ENCODE data around the gene MSI1. TPM values are rescaled to one million over a fixed set of nuclear protein-coding genes. Genes with fewer than 3 reads are reported as not detected.
"Not testable (repeated sequence)": the region's sequence is repeated elsewhere in the genome, so short reads cannot be mapped to it uniquely, and the experiment has no call there.

MSI1 gene
- total RNA-seq, 1 donor from 2014 or later = 0.11 TPM

GRCh38 chr12:120343692-120344091, 25.3 kb downstream of the MSI1 start:
- intact Hi-C loops (cut with DNase I) = no loop called here
- Histone ChIP-seq H3K9me3 (no peaks in the 10 kb centered on the region), H3K4me3 (no peak overlapping the region), H3K4me1 (no peaks in the 10 kb centered on the region), H3K27me3 (no peaks in the 10 kb centered on the region), H3K36me3 (no peaks in the 10 kb centered on the region), H3K27ac (no peak overlapping the region)
- no peak for DNase-seq (ENCODE audit: low spot score in 2 of 2)
- TF ChIP-seq CTCF (IDR thresholded peaks at IDR 0.05) = no peak

- no peak for DNase-seq (ENCODE audit: low spot score in 2 of 2)
- H3K4me3 ChIP-seq = no peak overlapping the region
- no peaks in the 10 kb centered on the region for H3K36me3 ChIP-seq
- intact Hi-C loops (cut with DNase I) = no loop called here
- no peaks in the 10 kb centered on the region for H3K27me3 ChIP-seq
- H3K9me3 ChIP-seq = no peaks in the 10 kb centered on the region
- no peak overlapping the region for H3K27ac ChIP-seq
- TF ChIP-seq CTCF (IDR thresholded peaks at IDR 0.05) = no peak
- no peaks in the 10 kb centered on the region for H3K4me1 ChIP-seq
Observed at GRCh38 chr12:120343039-120343537, 25.9 kb downstream of the MSI1 start.

- TF ChIP-seq CTCF (IDR thresholded peaks at IDR 0.05) = no peak
- no peak overlapping the region for H3K4me3 ChIP-seq
- no peak overlapping the region for H3K27ac ChIP-seq
- H3K27me3 ChIP-seq = no peaks in the 10 kb centered on the region
- no peaks in the 10 kb centered on the region for H3K9me3 ChIP-seq
- intact Hi-C loops (cut with DNase I) = no loop called here
- H3K36me3 ChIP-seq = no peaks in the 10 kb centered on the region
- no peak for DNase-seq (ENCODE audit: low spot score in 2 of 2)
- no peaks in the 10 kb centered on the region for H3K4me1 ChIP-seq
Observed at GRCh38 chr12:120342175-120343038, 26.6 kb downstream of the MSI1 start.

- H3K4me1 ChIP-seq = no peaks in the 10 kb centered on the region
- no peak for DNase-seq (ENCODE audit: low spot score in 2 of 2)
- H3K9me3 ChIP-seq = no peaks in the 10 kb centered on the region
- H3K36me3 ChIP-seq = no peaks in the 10 kb centered on the region
- intact Hi-C loops (cut with DNase I) = no loop called here
- no peak overlapping the region for H3K27ac ChIP-seq
- no peak for TF ChIP-seq CTCF (IDR thresholded peaks at IDR 0.05)
- H3K27me3 ChIP-seq = no peaks in the 10 kb centered on the region
- no peak overlapping the region for H3K4me3 ChIP-seq
Observed at GRCh38 chr12:120339256-120339655, 29.7 kb downstream of the MSI1 start.

GRCh38 chr12:120337730-120338129, 31.2 kb downstream of the MSI1 start:
- Histone ChIP-seq H3K9me3 (no peaks in the 10 kb centered on the region), H3K4me3 (no peak overlapping the region), H3K27me3 (no peaks in the 10 kb centered on the region), H3K36me3 (no peaks in the 10 kb centered on the region), H3K27ac (no peak overlapping the region), H3K4me1 (no peaks in the 10 kb centered on the region)
- DNase-seq (ENCODE audit: low spot score in 2 of 2) = no peak
- intact Hi-C loops (cut with DNase I) = no loop called here
- TF ChIP-seq CTCF (IDR thresholded peaks at IDR 0.05) = no peak

- H3K27me3 ChIP-seq; intact Hi-C loops (cut with DNase I); H3K4me3 ChIP-seq; H3K9me3 ChIP-seq; H3K27ac ChIP-seq; DNase-seq (ENCODE audit: low spot score in 2 of 2); H3K4me1 ChIP-seq; H3K36me3 ChIP-seq: not testable (repeated sequence)
Observed at GRCh38 chr12:120336392-120336791, 32.6 kb downstream of the MSI1 start.
